Activated T-cell treated with anti-CD3 and anti-CD28 coated beads, Interleukin-2, amount 50 U/mL, for 4 hours (primary cell): ENCODE results near the gene ADGRG7. TPM values are rescaled to one million over a fixed set of nuclear protein-coding genes. Genes with fewer than 3 reads are reported as not detected.

Source experiments
- ATAC-seq, 2 donors: fragments of 200-7000 bp; cut with Tn5 transposase; one replicate each; pipeline ENCODE4 v1.10.0; 2021
- DNase-seq: peaks from one replicate; pipeline ENCODE4 v3.0.0-alpha.2; 2020
- H3K27me3 Mint-ChIP-seq: one replicate; pipeline ENCODE4 v1.8.0; 2021; ENCODE audit warnings: low read depth, mixed read lengths
- H3K36me3 Mint-ChIP-seq: one replicate; pipeline ENCODE4 v1.8.0; 2022; ENCODE audit warnings: mixed read lengths; ENCODE audit not compliant: insufficient read depth
- H3K4me1 Mint-ChIP-seq: one replicate; pipeline ENCODE4 v1.8.0; 2021; ENCODE audit warnings: low read depth, mixed read lengths
- H3K4me3 Mint-ChIP-seq: one replicate; pipeline ENCODE4 v1.8.0; 2021; ENCODE audit warnings: mild to moderate bottlenecking, moderate library complexity, mixed read lengths
- H3K9me3 Mint-ChIP-seq: one replicate; pipeline ENCODE4 v1.8.0; 2021; ENCODE audit warnings: mixed read lengths
- total RNA-seq, 3 donors: library from RNA; stranded (reverse); gene quantifications; one replicate each; pipeline ENCODE4 v1.2.1, GENCODE V29; 2021

ADGRG7 gene
- total RNA-seq, 3 donors from 2014 or later: not detected

DNA sequence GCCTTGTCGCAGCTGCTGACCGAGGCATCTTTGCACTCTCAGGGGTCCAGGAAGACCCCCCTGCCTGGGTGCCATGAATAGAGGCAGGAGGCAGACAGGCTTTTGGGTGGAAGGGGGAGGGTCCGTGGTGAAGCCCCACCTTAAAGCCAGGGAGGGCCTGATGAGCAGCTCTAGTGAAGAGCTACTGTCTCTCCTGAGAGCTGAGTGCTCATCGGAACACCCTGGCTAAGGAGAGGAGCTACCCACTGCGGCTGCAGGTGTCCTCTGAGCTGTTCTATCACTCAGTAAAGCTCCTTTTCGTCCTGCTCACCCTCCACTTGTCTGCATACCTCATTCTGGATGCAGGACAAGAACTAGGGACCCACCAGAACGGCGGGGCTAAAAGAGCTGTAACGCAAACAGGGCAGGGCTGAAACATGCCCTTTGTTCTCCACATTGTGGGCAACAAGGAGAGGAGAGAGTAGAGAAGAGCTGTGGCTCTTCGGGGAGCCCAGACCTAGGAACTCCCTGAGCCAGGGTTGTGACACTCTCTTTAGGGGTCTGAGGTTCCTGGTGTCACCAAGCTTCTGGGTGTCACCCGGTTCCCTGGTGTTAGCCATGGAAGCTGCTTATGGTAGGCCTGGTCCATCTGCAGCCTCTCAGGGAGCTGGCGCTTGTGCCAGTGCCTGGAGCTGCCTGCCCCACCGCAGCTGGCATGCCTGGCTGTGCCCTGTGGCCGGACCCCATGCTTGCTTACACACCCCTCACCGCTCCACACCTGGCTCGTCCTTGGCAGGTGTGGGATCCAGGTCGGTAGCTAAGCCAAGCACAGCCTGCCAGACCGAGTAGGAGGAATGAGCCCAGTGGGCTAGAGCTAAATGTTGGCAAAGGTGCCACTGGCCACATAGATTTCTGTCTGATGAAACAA is 73.7 kb downstream of the ADGRG7 start:
- no peaks in the 10 kb centered on the region for H3K4me1 Mint-ChIP-seq
- no peak overlapping the region for H3K4me3 Mint-ChIP-seq
- no peaks in the 10 kb centered on the region for H3K36me3 Mint-ChIP-seq
- DNase-seq (no peak), ATAC-seq (peak in 1 of 2 donors; percentile 57)
- H3K9me3 Mint-ChIP-seq: no peaks in the 10 kb centered on the region
- H3K27me3 Mint-ChIP-seq: peaks cover 4% of the 10 kb centered on the region

- DNase-seq (no peak), ATAC-seq (no peak)
- no peaks in the 10 kb centered on the region for H3K4me1 Mint-ChIP-seq
- H3K9me3 Mint-ChIP-seq: no peaks in the 10 kb centered on the region
- H3K4me3 Mint-ChIP-seq: no peak overlapping the region
- no peaks in the 10 kb centered on the region for H3K36me3 Mint-ChIP-seq
- peaks cover 42% of the 10 kb centered on the region for H3K27me3 Mint-ChIP-seq
Observed at GRCh38 chr3:100693225-100693624, 83.8 kb downstream of the ADGRG7 start.

- Mint-ChIP-seq H3K36me3 (no peaks in the 10 kb centered on the region), H3K4me1 (no peaks in the 10 kb centered on the region), H3K27me3 (peaks cover 43% of the 10 kb centered on the region), H3K9me3 (no peaks in the 10 kb centered on the region), H3K4me3 (no peak overlapping the region)
- DNase-seq: no peak
- ATAC-seq: no peak
Observed at GRCh38 chr3:100695696-100696095, 86.3 kb downstream of the ADGRG7 start.

DNA sequence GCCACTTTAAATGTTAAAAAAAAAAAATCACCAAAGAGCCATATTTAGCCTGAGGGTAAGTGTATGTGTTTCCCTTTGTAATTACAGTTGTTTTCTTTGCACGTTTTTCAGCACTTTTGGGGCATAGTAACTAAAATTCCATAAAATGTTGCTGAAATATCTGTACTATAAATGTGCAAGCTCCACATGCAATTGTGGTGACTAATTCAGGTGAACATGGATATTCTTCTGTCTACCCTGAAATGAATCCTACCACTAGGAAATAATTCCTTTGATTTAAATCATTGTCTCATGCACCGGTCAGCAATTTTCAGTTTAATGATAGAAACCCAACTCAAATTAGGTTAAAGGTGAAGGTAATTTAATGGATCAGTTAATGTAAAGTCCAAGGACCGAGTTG is 86.8 kb downstream of the ADGRG7 start:
- Mint-ChIP-seq H3K9me3 (no peaks in the 10 kb centered on the region), H3K4me1 (no peaks in the 10 kb centered on the region), H3K4me3 (no peak overlapping the region), H3K36me3 (no peaks in the 10 kb centered on the region), H3K27me3 (peaks cover 45% of the 10 kb centered on the region)
- DNase-seq (no peak), ATAC-seq (no peak)

- H3K27me3 Mint-ChIP-seq: peaks cover 46% of the 10 kb centered on the region
- no peak for DNase-seq
- ATAC-seq: no peak
- no peaks in the 10 kb centered on the region for H3K4me1 Mint-ChIP-seq
- H3K36me3 Mint-ChIP-seq: no peaks in the 10 kb centered on the region
- H3K4me3 Mint-ChIP-seq: no peak overlapping the region
- no peaks in the 10 kb centered on the region for H3K9me3 Mint-ChIP-seq
Observed at GRCh38 chr3:100697172-100697571, 87.8 kb downstream of the ADGRG7 start.

GRCh38 chr3:100697723-100698285 is 88.4 kb downstream of the ADGRG7 start:
- Mint-ChIP-seq H3K36me3 (no peaks in the 10 kb centered on the region), H3K9me3 (no peaks in the 10 kb centered on the region), H3K4me1 (no peaks in the 10 kb centered on the region), H3K4me3 (no peak overlapping the region), H3K27me3 (peaks cover 46% of the 10 kb centered on the region)
- DNase-seq (no peak), ATAC-seq (no peak)

- Mint-ChIP-seq H3K36me3 (no peaks in the 10 kb centered on the region), H3K4me3 (no peak overlapping the region), H3K4me1 (no peaks in the 10 kb centered on the region), H3K9me3 (no peaks in the 10 kb centered on the region), H3K27me3 (peaks cover 50% of the 10 kb centered on the region)
- ATAC-seq: no peak
- DNase-seq: no peak
Observed at GRCh38 chr3:100698736-100699135, 89.3 kb downstream of the ADGRG7 start.

GRCh38 chr3:100700708-100701107 is 91.3 kb downstream of the ADGRG7 start:
- Mint-ChIP-seq H3K27me3 (peaks cover 46% of the 10 kb centered on the region), H3K9me3 (no peaks in the 10 kb centered on the region), H3K4me1 (no peaks in the 10 kb centered on the region), H3K36me3 (no peaks in the 10 kb centered on the region), H3K4me3 (no peak overlapping the region)
- DNase-seq (no peak), ATAC-seq (no peak)

DNA sequence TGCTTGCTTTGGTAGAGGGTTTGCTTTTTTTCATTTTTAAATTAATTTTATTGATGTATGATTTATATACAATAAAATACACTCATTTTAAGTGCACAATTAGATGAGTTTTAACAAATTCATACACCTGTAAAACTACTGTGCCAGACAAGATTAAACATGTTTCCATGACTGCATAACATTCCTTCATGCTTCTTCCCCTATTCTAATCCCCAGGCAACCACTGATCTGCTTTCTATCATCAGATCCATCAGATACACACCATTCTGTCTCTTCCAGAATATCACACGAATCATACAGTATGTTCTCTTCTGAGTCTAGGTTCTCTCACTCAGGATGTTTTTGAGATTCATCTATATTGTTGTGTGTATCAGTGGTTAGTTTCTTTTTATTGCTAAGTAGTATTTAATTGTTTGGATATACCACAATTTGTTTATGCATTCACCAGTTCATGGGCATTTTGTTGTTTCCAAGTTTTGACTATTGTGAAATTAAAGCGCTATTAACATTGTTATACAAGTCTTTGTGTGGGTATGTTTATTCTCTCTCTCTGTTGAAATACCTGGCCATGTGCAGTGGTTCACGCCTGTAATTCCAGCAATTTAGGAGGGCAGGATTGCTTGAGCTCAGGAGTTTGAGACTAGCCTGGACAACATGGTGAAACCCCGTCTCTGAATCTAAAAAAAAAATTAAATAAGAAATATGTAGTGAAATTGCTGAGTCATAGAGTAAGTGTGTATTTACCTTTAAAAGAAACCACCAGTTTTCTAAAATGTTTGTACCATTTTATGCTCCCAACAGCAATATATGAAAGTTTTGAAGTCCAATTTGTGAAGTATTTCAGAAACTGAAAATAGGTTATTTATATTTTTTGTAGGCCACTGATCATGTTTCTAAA is 92.9 kb downstream of the ADGRG7 start:
- Mint-ChIP-seq H3K4me3 (no peak overlapping the region), H3K36me3 (no peaks in the 10 kb centered on the region), H3K9me3 (no peaks in the 10 kb centered on the region), H3K4me1 (no peaks in the 10 kb centered on the region), H3K27me3 (peaks cover 40% of the 10 kb centered on the region)
- ATAC-seq (no peak), DNase-seq (no peak)

DNA sequence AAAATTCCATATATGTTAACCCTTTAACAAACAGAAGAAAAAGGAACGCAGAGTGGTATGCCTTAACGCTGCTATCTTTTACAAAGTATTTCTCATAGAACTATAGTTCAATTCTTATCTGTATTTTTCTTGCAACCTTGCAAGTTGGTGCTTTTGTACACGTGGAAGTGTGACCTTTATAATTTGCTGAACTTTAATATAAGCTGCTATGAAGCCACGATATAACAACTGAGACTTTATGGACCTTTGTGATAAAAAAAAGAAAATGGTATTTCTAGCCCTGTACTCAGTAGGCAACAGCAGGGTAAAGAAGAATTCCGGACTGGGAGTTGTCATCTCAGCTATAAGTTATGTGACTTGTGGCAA is 93.6 kb downstream of the ADGRG7 start:
- Mint-ChIP-seq H3K9me3 (no peaks in the 10 kb centered on the region), H3K4me1 (no peaks in the 10 kb centered on the region), H3K27me3 (peaks cover 36% of the 10 kb centered on the region), H3K4me3 (no peak overlapping the region), H3K36me3 (no peaks in the 10 kb centered on the region)
- ATAC-seq (no peak), DNase-seq (no peak)

DNA sequence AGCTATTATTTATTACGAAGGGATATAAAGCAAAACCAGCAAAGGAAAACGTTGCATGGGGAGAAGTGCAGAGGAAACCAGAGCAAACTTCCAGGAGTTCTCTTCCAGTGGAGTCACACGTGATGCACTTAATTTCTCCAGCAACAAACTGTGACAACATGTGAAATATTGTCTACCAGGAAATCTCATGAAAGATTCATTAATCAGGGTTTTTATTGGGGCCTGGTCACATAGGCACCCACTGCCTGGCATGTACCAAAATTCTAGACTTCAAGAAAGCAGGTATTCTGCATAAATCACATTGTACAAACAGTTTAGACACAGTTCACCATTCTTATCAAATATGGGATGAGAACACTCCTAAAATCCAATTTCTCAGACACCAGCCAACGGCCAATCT is 94.5 kb downstream of the ADGRG7 start:
- Mint-ChIP-seq H3K36me3 (no peaks in the 10 kb centered on the region), H3K27me3 (peaks cover 28% of the 10 kb centered on the region), H3K4me1 (peaks cover 5% of the 10 kb centered on the region), H3K9me3 (no peaks in the 10 kb centered on the region), H3K4me3 (no peak overlapping the region)
- no peak for DNase-seq
- ATAC-seq: no peak

- Mint-ChIP-seq H3K9me3 (peaks cover 4% of the 10 kb centered on the region), H3K4me1 (peaks cover 19% of the 10 kb centered on the region), H3K36me3 (peaks cover 4% of the 10 kb centered on the region), H3K4me3 (no peak overlapping the region), H3K27me3 (peaks cover 19% of the 10 kb centered on the region)
- DNase-seq: no peak
- ATAC-seq: no peak
Observed at GRCh38 chr3:100706365-100706764, 97.0 kb downstream of the ADGRG7 start.

GRCh38 chr3:100708644-100708988 is 99.2 kb downstream of the ADGRG7 start:
- H3K4me3 Mint-ChIP-seq: peak overlapping the region; percentile 86
- H3K27me3 Mint-ChIP-seq: peaks cover 8% of the 10 kb centered on the region
- H3K36me3 Mint-ChIP-seq: peaks cover 16% of the 10 kb centered on the region
- H3K4me1 Mint-ChIP-seq: peaks cover 39% of the 10 kb centered on the region
- ATAC-seq (no peak), DNase-seq (no peak)
- H3K9me3 Mint-ChIP-seq: peaks cover 4% of the 10 kb centered on the region

DNA sequence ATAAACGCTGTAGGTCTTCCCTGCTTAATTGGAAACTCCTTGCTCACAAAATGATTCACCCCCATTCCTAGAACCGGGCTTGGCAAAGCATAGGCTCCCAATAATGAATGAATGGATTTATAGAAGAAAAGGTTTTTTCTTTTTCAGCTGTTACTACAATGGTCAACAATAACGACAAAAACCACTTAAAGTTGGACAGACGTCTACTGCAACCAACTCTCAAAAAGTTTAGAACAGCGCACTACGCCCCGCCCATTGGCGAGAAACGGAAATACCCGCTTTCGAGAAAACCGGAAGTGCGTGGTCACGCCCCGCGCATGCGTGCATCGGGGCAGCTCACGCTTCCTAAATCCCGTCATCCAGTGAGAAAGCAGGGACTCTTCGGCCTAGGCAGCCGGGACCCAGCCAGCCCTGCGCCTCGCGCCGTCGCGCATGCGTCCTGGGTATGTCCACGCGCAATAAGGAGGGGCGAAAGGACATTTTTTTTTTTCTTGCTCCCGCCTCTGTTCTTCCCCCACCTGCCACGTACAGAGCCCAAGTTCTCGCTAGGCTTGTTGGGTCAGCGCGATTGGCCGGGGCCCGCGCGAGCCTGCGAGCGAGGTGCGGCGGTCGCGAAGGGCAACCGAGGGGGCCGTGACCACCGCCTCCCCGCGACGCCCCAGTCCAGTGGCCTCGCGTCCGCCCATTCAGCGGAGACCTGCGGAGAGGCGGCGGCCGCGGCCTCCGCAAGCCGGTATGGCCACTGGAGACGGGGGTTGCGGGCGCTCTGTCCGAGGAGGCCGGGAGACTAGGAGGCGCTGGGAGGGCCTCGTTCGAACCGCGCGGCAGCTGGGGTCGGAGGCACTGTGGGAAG is 99.8 kb downstream of the ADGRG7 start, which contains the start of gene TFG:
TFG (plus strand) TSS at position 506 of the 853 bp plus-strand sequence. CDS start 4,192 bp downstream, outside the sequence.
- peaks cover 4% of the 10 kb centered on the region for H3K9me3 Mint-ChIP-seq
- ATAC-seq: peak; percentile 94 to 96
- H3K27me3 Mint-ChIP-seq: peaks cover 7% of the 10 kb centered on the region
- peak within 1 kb of the TSS; percentile 86 for H3K4me3 Mint-ChIP-seq
- peaks cover 39% of the 10 kb centered on the region for H3K4me1 Mint-ChIP-seq
- peaks cover 17% of the 10 kb centered on the region for H3K36me3 Mint-ChIP-seq
- DNase-seq: peak; percentile 97
